Neutrophil (primary cell): Measurements from ENCODE around the gene NKTR.
A peak's percentile ranks its signal among the peaks of the same experiment; 100 is the strongest.

Experiments used
- H3K27ac ChIP-seq: fragments of 200-600 bp; sonication (generic); 2 replicates; pipeline ENCODE4 v1.5.1; 2016; ENCODE audit warnings: mild to moderate bottlenecking, moderate library complexity
- H3K27me3 ChIP-seq: fragments of 200-600 bp; sonication (generic); 2 replicates; pipeline ENCODE4 v1.6.0; 2016; ENCODE audit warnings: mild to moderate bottlenecking
- H3K36me3 ChIP-seq: fragments of 200-600 bp; sonication (generic); 2 replicates; pipeline ENCODE4 v1.5.1; 2017
- H3K4me1 ChIP-seq, 2 experiments: fragments of 200-600 bp in 1 of 2; sonication (generic) in 1 of 2; 1 replicate in 1 of 2; 2 replicates in 1 of 2; pipeline versions ENCODE4 v1.5.1 to v1.6.1; 2013 to 2016; ENCODE audit warnings: low read depth in 1 of 2, low read length in 1 of 2, mild to moderate bottlenecking in 1 of 2, moderate library complexity in 1 of 2; ENCODE audit not compliant: control insufficient read depth in 1 of 2, insufficient read depth in 1 of 2
- H3K4me3 ChIP-seq, 2 experiments: fragments of 200-600 bp in 1 of 2; sonication (generic) in 1 of 2; 1 replicate in 1 of 2; 2 replicates in 1 of 2; pipeline ENCODE4 v1.5.1; 2013 to 2016; ENCODE audit warnings: low read depth in 1 of 2, low read length in 1 of 2, mild to moderate bottlenecking in 1 of 2, moderate library complexity in 1 of 2
- H3K9me3 ChIP-seq: fragments of 200-600 bp; sonication (generic); 2 replicates; pipeline ENCODE4 v1.5.1; 2016
- CTCF ChIP-seq: fragments of 200-600 bp; sonication (generic); IDR thresholded peaks from 2 replicates; pipeline ENCODE4 v1.5.1; 2016; ENCODE audit warnings: antibody characterized with exemption

The NKTR gene

GRCh38 chr3:42652251-42652610 lies 51.7 kb downstream of the NKTR start:
- peak overlapping the region; percentile 78 to 79 for H3K4me3 ChIP-seq

DNA sequence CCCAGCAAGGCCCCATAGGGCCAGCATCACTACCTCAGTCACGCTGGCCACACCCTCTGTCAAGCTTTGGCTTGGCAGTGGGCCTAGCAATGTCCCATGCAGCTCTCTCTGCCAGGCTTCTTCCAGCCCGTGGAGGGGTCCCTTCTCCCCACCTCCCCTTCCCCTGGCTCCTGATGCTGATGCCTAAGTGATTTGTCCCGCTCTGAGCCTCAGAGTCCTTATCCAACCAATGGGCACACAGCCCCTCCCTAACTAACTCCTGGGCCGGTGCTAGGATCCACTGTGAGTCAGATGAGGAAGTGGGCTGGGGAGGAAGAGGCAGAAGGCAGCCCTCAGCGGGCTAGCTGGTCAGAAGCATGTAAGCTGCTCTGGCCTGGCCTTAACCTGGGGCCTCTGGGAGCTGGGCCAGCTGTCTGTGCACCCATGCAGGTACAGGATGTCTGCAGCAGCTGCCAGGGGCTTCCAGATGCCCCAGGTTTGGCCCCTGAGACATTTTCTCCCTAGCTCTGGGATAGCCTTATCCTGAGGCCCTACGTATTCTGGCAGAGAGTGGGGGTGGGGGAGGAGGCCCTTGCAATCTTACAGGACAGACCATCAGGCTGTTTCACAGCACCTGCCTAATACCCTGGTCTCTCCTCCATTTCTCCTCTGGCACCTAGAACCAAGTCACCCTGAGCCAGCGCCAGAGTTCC lies 52.3 kb downstream of the NKTR start:
- TF ChIP-seq CTCF = no peak
- H3K4me1 ChIP-seq = peaks cover 68 to 70% of the 10 kb centered on the region in 2 experiments
- H3K36me3 ChIP-seq = no peaks in the 10 kb centered on the region
- no peaks in the 10 kb centered on the region for H3K27me3 ChIP-seq
- H3K4me3 ChIP-seq = peak overlapping the region; percentile 78 to 79
- H3K9me3 ChIP-seq = no peaks in the 10 kb centered on the region
- peak overlapping the region; percentile 91 for H3K27ac ChIP-seq

More at GRCh38 chr3:42652251-42652610, 51.7 kb downstream of the NKTR start:
- Histone ChIP-seq H3K36me3 (no peaks in the 10 kb centered on the region), H3K27me3 (no peaks in the 10 kb centered on the region), H3K4me1 (peaks cover 73 to 76% of the 10 kb centered on the region in 2 experiments), H3K27ac (peak overlapping the region; percentile 91), H3K9me3 (no peaks in the 10 kb centered on the region)
- TF ChIP-seq CTCF = no peak

- Histone ChIP-seq H3K4me3 (peak overlapping the region; percentile 78 to 79), H3K27me3 (no peaks in the 10 kb centered on the region), H3K27ac (peak overlapping the region; percentile 91), H3K4me1 (peaks cover 64 to 66% of the 10 kb centered on the region in 2 experiments), H3K9me3 (no peaks in the 10 kb centered on the region), H3K36me3 (no peaks in the 10 kb centered on the region)
- no peak for TF ChIP-seq CTCF
Observed at GRCh38 chr3:42653303-42653559, 52.7 kb downstream of the NKTR start.

- no peaks in the 10 kb centered on the region for H3K36me3 ChIP-seq
- TF ChIP-seq CTCF = no peak
- H3K4me1 ChIP-seq = peaks cover 61 to 64% of the 10 kb centered on the region in 2 experiments
- peak within 1 kb of the TSS; percentile 91 for H3K27ac ChIP-seq
- peak within 1 kb of the TSS; percentile 78 to 79 for H3K4me3 ChIP-seq
- H3K27me3 ChIP-seq = no peaks in the 10 kb centered on the region
- H3K9me3 ChIP-seq = no peaks in the 10 kb centered on the region
Observed at GRCh38 chr3:42653560-42654330, 53.3 kb downstream of the NKTR start, which contains the start of gene ZBTB47. TSS of gene ZBTB47 (plus strand) at chr3:42653697. CDS start at chr3:42658356, 4,659 bp downstream.

- Histone ChIP-seq H3K4me3 (peak overlapping the region; percentile 78 to 79), H3K36me3 (no peaks in the 10 kb centered on the region), H3K4me1 (peaks cover 60 to 64% of the 10 kb centered on the region in 2 experiments), H3K9me3 (no peaks in the 10 kb centered on the region), H3K27me3 (no peaks in the 10 kb centered on the region), H3K27ac (peak overlapping the region; percentile 91)
- no peak for TF ChIP-seq CTCF
Observed at GRCh38 chr3:42654331-42655201, 54.1 kb downstream of the NKTR start.
